ENCODE measurements around the gene ATRIP. TPM values are rescaled to one million over a fixed set of nuclear protein-coding genes. Genes with fewer than 3 reads are reported as not detected.

ATRIP gene
- total and polyA plus RNA-seq, 4 experiments from 2014 or later: 11.3 to 15.4 (median 15.1) TPM

DNA sequence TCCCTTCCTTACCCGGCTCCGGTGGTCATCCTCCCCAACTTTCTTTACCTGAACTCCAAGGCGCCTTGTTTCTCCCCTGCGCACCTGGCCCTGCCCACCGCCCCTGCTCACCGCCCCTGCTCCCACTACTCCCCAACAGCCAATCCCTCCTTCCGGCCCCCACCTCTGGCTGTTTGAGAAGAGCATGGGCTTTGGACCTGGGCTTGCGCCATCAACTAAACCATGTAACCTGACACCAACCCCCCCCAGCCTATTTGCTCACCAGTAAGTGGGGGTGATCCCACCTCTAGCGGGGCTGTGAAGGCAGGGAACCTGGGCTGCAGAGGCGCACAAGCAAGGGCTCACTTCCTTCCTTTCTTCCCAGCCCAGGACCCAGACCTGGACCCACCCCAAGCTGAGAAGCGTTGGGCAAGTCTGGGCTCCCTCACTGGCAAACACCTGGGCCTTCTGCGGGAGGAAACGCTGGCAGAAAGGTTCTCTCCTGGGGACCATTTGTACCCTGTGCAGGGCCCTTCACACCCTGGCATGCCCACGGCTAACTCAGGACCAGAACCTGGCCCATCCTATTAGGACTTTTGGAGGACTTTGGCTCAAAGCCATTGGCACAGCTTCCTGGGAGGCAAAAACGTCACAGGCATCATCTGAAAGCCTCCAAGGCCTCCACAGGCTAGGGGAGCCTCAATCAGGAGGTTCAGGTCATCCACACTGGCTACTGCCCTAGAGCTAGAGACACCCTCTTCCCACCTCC is 16.4 kb upstream of the ATRIP start, which contains the start of gene PLXNB1:
PLXNB1 (minus strand) TSS at position 127 of the 748 bp plus-strand sequence. CDS start 5,475 bp downstream, outside the sequence.
- Mint-ChIP-seq H3K4me1 (peaks cover 5 to 28% (median 18%) of the 10 kb centered on the region in 4 donors), H3K27ac (peak within 1 kb of the TSS in 6 of 7 donors; percentile 31 to 79 (median 56)), H3K9me3 (no peaks in the 10 kb centered on the region), H3K27me3 (no peaks in the 10 kb centered on the region), H3K4me3 (peak within 1 kb of the TSS; percentile 68 to 87 (median 76)), H3K36me3 (peaks cover 0 to 9% of the 10 kb centered on the region in 2 donors)
- Histone ChIP-seq H3K9me3 (ENCODE audit: control insufficient read depth in 1 of 2, low read length in 2 of 2) (no peaks in the 10 kb centered on the region), H3K4me1 (ENCODE audit: insufficient read depth, low read length) (peaks cover 14% of the 10 kb centered on the region), H3K4me3 (ENCODE audit: low read length in 2 of 2) (peak within 1 kb of the TSS in 1 of 2 donors; percentile 51), H3K27ac (ENCODE audit: low read depth, low read length) (peak within 1 kb of the TSS; percentile 11), H3K36me3 (ENCODE audit: insufficient read depth, low read length) (no peaks in the 10 kb centered on the region), H3K27me3 (ENCODE audit: insufficient read depth, low read length) (no peaks in the 10 kb centered on the region)
- ChIA-PET POLR2A (ENCODE audit: partially characterized antibody) (interaction anchor here (1.2 to 2.0 kb wide), 3 partner anchors 10 to 43 kb away, joined by 5 to 8 read pairs (median 8); partner anchors contain the start of genes ATRIP, CCDC51 and TMA7), CTCF (ENCODE audit: partially characterized antibody) (interaction anchor here (0.6 to 9.7 kb wide), 5 partner anchors 10 to 161 kb away, joined by 3 to 381 read pairs (median 4); partner anchors contain the start of genes CCDC51 and TMA7)
- DNase-seq: no peak
- intact Hi-C loops (cut with micrococcal nuclease): loop anchor here (1.0 kb wide), 1 partner anchor 37 kb away; no protein-coding TSS in a partner anchor

DNA sequence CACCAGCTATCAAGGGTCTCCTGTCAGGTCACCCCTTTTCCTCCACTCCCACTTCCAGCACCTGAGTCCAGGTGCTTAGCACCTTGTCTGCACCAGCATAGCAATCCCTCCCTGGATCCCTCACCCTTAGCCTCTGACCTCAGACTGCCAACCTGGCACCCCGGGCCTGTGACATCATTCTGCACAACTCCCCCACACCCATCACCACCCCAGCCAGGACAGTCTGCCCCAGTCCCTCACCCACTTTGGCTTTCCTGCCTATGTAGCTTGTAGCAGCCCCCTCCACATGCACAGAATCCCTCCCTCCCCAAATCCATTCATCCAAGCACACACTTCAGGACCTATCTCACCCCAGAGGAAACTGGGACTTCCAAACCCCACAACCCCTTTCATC is 15.8 kb upstream of the ATRIP start:
- no peak overlapping the region for H3K27ac ChIP-seq (ENCODE audit: low read depth, low read length)
- no peaks in the 10 kb centered on the region for H3K36me3 ChIP-seq (ENCODE audit: insufficient read depth, low read length)
- no peaks in the 10 kb centered on the region for H3K27me3 ChIP-seq (ENCODE audit: insufficient read depth, low read length)
- CTCF ChIA-PET (ENCODE audit: partially characterized antibody): interaction anchor here (0.7 to 9.7 kb wide), 5 partner anchors 26 to 162 kb away, joined by 3 to 381 read pairs (median 3); no protein-coding TSS in a partner anchor
- Mint-ChIP-seq H3K27me3 (no peaks in the 10 kb centered on the region), H3K4me1 (peaks cover 8 to 28% (median 18%) of the 10 kb centered on the region in 4 donors), H3K4me3 (peak overlapping the region in 7 of 8 donors; percentile 9 to 78 (median 73)), H3K27ac (peak overlapping the region in 4 of 7 donors; percentile 40 to 79 (median 74)), H3K36me3 (peaks cover 0 to 9% of the 10 kb centered on the region in 2 donors), H3K9me3 (no peaks in the 10 kb centered on the region)
- H3K4me1 ChIP-seq (ENCODE audit: insufficient read depth, low read length): peaks cover 15% of the 10 kb centered on the region
- POLR2A ChIA-PET (ENCODE audit: partially characterized antibody): interaction anchor here (1.1 to 2.0 kb wide), 3 partner anchors 9 to 42 kb away, joined by 4 to 8 read pairs (median 5); partner anchors contain the start of genes ATRIP, CCDC51 and TMA7
- H3K9me3 ChIP-seq (ENCODE audit: control insufficient read depth in 1 of 2, low read length in 2 of 2): no peaks in the 10 kb centered on the region
- intact Hi-C loops (cut with micrococcal nuclease): no loop called here
- no peak overlapping the region for H3K4me3 ChIP-seq (ENCODE audit: low read length in 2 of 2)
- no peak for DNase-seq

DNA sequence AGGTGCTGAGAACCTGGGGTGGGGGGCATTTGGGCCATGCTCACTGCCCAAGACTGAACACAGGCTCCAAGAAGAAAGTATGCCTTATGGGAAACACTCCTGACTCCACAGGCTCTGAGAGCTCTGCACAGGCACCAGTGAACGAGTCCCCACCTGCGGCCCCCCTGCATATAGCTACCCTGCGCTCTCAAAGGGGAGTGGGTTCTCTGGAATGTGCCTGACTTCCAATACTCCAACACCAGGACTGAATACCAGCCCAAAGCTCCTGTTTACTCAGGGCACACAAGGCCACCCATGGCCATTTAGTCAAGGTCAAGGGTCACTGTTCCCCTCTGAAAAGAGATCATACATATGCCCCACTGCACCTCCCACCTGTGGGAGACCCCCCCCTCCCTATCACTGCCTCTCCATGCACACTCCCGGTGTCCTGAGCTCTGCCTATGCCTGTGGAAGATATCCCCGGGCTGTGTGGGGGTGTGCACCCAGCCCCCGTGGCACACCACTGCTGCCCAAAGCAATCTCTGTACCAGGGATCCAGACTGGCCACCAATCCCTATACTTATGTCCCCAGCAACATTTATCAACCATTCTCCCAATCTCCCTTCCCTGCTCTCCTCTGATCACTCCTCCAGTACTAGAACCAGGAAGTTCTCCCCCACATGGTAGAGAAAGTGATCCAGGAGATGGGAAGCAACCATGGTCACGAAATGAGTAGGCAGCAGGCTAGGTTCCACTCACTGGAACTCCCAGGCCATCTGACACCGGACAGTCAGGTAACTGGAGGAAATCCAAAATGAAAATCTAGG is 15.1 kb upstream of the ATRIP start:
- H3K9me3 ChIP-seq (ENCODE audit: control insufficient read depth in 1 of 2, low read length in 2 of 2): no peaks in the 10 kb centered on the region
- H3K36me3 ChIP-seq (ENCODE audit: insufficient read depth, low read length): no peaks in the 10 kb centered on the region
- H3K4me1 Mint-ChIP-seq: peaks cover 8 to 28% (median 18%) of the 10 kb centered on the region in 4 donors
- CTCF ChIA-PET (ENCODE audit: partially characterized antibody): interaction anchor here (0.7 to 9.7 kb wide), 8 partner anchors 14 to 163 kb away, joined by 3 to 381 read pairs (median 45); partner anchors contain the start of genes ATRIP, PFKFB4 and SHISA5
- H3K27ac ChIP-seq (ENCODE audit: low read depth, low read length): no peak overlapping the region
- no peaks in the 10 kb centered on the region for H3K27me3 ChIP-seq (ENCODE audit: insufficient read depth, low read length)
- H3K36me3 Mint-ChIP-seq: peaks cover 0 to 9% of the 10 kb centered on the region in 2 donors
- H3K27me3 Mint-ChIP-seq: no peaks in the 10 kb centered on the region
- no peak for DNase-seq
- H3K27ac Mint-ChIP-seq: peak overlapping the region in 4 of 7 donors; percentile 3 to 79 (median 38)
- intact Hi-C loops (cut with micrococcal nuclease): no loop called here
- peak overlapping the region in 7 of 8 donors; percentile 9 to 76 (median 71) for H3K4me3 Mint-ChIP-seq
- POLR2A ChIA-PET (ENCODE audit: partially characterized antibody): interaction anchor here (1.1 to 1.5 kb wide), 2 partner anchors 8 to 42 kb away, joined by 4 to 5 read pairs; partner anchors contain the start of genes CCDC51 and TMA7
- no peaks in the 10 kb centered on the region for H3K9me3 Mint-ChIP-seq
- H3K4me1 ChIP-seq (ENCODE audit: insufficient read depth, low read length): peaks cover 22% of the 10 kb centered on the region
- H3K4me3 ChIP-seq (ENCODE audit: low read length in 2 of 2): no peak overlapping the region

DNA sequence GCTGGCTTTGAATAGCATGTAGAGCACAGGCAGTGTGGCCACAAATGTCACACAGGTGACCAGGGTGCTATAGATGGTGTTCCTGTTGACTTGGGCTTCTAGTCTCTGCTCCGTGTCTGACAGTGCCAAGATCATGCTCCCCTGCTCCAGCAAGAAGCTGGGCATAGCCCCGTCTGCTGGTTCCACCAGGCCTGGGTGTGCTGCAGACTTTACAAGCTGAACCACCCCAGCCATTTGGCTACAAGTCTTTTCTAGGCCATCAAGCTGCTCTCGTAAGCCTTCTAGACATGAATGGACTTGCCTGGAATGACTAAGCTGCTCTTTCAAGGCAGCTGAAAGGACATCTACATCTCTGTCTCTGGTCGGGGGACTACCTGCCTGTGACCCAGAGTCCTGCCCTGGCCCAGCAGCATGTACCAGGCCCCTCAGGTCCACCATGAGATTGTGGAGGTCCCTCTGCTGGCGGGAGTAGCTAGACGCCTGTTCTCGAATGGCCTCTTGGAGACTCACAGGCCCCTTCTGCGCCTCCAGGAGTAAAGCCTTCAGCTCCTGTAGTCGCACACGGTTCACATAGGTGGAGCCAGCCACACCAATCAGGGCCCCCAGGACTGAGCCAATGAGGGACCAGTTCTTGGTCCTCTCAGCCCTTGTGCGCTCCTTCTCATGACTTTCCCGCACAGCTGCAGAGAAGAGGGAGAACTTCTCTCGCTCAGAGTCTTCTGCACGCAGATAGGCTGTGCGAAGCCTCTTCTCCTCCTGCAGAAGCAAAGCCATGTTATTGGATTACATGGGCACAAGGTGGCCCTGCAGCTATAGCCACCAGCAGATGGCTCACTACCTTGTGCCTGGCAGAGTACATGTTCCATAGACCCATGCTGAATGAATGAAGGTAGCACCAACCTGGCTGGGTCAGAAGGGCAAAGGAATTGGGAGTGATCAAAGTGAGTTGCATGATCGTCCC is 13.8 kb upstream of the ATRIP start:
- no peaks in the 10 kb centered on the region for H3K27me3 Mint-ChIP-seq
- intact Hi-C loops (cut with micrococcal nuclease): no loop called here
- no peaks in the 10 kb centered on the region for H3K9me3 Mint-ChIP-seq
- peak overlapping the region in 2 of 7 donors; percentile 8 to 51 for H3K27ac Mint-ChIP-seq
- DNase-seq: no peak
- H3K36me3 Mint-ChIP-seq: peaks cover 0 to 9% of the 10 kb centered on the region in 2 donors
- peak overlapping the region in 1 of 8 donors; percentile 25 for H3K4me3 Mint-ChIP-seq
- ChIA-PET POLR2A (ENCODE audit: partially characterized antibody) (interaction anchor here (2.2 to 4.6 kb wide), 2 partner anchors 13 to 75 kb away, joined by 6 to 44 read pairs; partner anchors contain the start of gene ATRIP), CTCF (ENCODE audit: partially characterized antibody) (interaction anchor here (0.9 to 9.7 kb wide), 10 partner anchors 13 to 162 kb away, joined by 3 to 381 read pairs (median 29); partner anchors contain the start of genes ATRIP, PFKFB4 and SHISA5)
- no peak overlapping the region for H3K4me3 ChIP-seq (ENCODE audit: low read length in 2 of 2)
- H3K27me3 ChIP-seq (ENCODE audit: insufficient read depth, low read length): no peaks in the 10 kb centered on the region
- H3K4me1 Mint-ChIP-seq: peaks cover 8 to 28% (median 19%) of the 10 kb centered on the region in 4 donors
- no peaks in the 10 kb centered on the region for H3K9me3 ChIP-seq (ENCODE audit: control insufficient read depth in 1 of 2, low read length in 2 of 2)
- no peak overlapping the region for H3K27ac ChIP-seq (ENCODE audit: low read depth, low read length)
- no peaks in the 10 kb centered on the region for H3K36me3 ChIP-seq (ENCODE audit: insufficient read depth, low read length)
- peaks cover 23% of the 10 kb centered on the region for H3K4me1 ChIP-seq (ENCODE audit: insufficient read depth, low read length)

DNA sequence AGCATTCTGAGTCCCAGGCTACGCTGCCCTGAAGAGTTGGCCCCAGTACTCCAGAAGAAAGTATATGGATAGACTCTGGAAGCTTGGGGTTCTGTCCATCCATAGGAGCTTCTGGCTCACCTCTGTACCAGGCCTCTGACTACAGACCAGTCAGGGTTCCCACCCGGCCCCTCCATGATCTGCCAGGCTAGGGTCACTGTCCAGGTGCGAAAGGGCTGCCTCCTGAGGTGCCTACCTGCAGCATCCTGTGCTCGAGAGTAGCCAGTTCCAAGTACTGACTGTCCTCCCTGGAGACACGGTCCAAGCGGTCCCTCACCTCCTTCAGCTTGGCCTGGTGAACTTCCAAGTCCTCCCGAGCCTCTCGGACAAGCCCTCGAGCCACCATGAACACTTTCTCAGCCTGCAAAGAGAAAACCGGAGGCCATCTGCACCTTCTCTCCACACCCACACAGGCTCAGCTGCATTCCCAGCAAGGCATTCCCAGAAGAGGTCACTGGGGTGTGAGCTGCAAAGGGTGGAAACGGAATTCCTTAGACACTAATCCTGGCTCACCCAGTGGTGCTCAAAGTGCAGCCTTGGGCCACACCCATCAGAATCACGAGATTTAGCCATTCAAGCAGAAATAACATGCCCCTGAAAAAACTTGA is 12.9 kb upstream of the ATRIP start:
- Mint-ChIP-seq H3K27me3 (no peaks in the 10 kb centered on the region), H3K4me3 (no peak overlapping the region), H3K36me3 (peaks cover 0 to 9% of the 10 kb centered on the region in 2 donors), H3K4me1 (peaks cover 12 to 33% (median 22%) of the 10 kb centered on the region in 4 donors), H3K9me3 (no peaks in the 10 kb centered on the region), H3K27ac (peak overlapping the region in 1 of 7 donors; percentile 8)
- Histone ChIP-seq H3K9me3 (ENCODE audit: control insufficient read depth in 1 of 2, low read length in 2 of 2) (no peaks in the 10 kb centered on the region), H3K27ac (ENCODE audit: low read depth, low read length) (no peak overlapping the region), H3K4me3 (ENCODE audit: low read length in 2 of 2) (no peak overlapping the region), H3K4me1 (ENCODE audit: insufficient read depth, low read length) (peaks cover 23% of the 10 kb centered on the region), H3K27me3 (ENCODE audit: insufficient read depth, low read length) (no peaks in the 10 kb centered on the region), H3K36me3 (ENCODE audit: insufficient read depth, low read length) (no peaks in the 10 kb centered on the region)
- DNase-seq: no peak
- ChIA-PET POLR2A (ENCODE audit: partially characterized antibody) (interaction anchor here (2.0 to 4.6 kb wide), 3 partner anchors 12 to 74 kb away, joined by 5 to 44 read pairs (median 6); partner anchors contain the start of gene ATRIP), CTCF (ENCODE audit: partially characterized antibody) (interaction anchor here (0.6 to 9.7 kb wide), 17 partner anchors 12 to 1507 kb away, joined by 3 to 381 read pairs (median 5); partner anchors contain the start of genes ATRIP, PFKFB4 and SHISA5)
- intact Hi-C loops (cut with micrococcal nuclease): no loop called here

Measured in CD4-positive, alpha-beta memory T cell (primary cell).